ENCODE measurements around the gene GHRHR.
A peak's percentile ranks its signal among the peaks of the same experiment; 100 is the strongest.

GHRHR gene

GRCh38 chr7:30929686-30930085 lies 34.1 kb upstream of the GHRHR start:
- no peak for DNase-seq

- no peak for DNase-seq
These were observed 33.1 kb upstream of the GHRHR start for GRCh38 chr7:30930621-30931020.

DNA sequence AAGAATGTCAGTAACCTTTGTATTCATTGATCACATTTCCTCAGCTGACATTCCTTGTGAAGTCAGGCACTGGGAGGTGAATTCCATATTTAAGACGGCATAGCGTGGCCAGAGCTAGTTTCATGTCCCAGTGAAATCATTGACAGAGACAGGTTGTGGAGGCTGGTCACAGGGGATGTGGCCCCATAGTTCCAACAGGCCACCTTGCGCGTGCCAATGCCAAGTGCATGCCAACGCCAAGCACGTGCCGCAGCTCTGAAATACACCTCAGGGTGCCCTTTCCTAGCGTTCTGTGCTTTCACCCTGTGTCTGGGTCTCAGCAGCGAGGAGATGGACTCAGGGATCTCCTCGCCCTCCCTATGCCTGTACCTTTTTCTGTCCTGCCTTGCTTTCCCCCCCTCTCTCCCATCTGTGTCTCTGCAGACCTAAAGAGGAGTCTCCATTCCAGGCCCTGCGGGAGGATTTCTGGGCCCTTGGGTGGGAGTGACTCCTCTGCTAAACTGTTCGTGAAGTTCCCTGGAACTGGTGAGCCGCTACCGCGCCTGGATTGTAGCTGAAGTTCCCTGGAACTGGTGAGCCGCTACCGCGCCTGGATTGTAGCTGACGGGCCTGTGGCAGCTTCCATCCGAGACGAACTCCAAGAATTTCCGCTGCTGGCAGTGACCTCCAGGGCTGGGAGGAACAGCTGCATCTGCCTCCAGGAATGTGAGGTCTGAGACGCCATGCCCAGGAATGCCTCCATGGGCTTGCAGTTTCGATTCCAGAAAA lies 32.4 kb upstream of the GHRHR start:
- no peak for DNase-seq

GRCh38 chr7:30931929-30932540 lies 31.7 kb upstream of the GHRHR start:
- DNase-seq, result no peak

DNA sequence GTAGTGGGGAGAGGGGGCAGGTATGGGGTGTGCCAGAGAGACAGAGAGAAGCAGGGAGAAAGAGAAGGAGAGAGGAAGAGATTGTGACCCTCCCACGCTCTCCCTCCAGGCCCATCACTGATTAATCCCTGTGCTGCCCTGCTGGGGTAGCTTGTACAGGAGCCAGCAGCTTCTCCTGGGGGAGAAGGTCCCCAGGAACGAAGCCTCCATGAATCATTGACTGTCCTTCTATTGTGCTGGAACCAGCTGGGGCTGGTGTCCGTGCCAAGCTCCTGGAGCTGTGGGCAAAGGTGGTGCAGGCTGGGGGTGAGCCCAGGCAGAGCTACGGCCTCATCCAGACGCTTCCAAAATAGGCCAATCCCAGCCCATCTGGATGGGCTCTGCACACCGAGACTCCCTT lies 31.2 kb upstream of the GHRHR start:
- no peak for DNase-seq

DNA sequence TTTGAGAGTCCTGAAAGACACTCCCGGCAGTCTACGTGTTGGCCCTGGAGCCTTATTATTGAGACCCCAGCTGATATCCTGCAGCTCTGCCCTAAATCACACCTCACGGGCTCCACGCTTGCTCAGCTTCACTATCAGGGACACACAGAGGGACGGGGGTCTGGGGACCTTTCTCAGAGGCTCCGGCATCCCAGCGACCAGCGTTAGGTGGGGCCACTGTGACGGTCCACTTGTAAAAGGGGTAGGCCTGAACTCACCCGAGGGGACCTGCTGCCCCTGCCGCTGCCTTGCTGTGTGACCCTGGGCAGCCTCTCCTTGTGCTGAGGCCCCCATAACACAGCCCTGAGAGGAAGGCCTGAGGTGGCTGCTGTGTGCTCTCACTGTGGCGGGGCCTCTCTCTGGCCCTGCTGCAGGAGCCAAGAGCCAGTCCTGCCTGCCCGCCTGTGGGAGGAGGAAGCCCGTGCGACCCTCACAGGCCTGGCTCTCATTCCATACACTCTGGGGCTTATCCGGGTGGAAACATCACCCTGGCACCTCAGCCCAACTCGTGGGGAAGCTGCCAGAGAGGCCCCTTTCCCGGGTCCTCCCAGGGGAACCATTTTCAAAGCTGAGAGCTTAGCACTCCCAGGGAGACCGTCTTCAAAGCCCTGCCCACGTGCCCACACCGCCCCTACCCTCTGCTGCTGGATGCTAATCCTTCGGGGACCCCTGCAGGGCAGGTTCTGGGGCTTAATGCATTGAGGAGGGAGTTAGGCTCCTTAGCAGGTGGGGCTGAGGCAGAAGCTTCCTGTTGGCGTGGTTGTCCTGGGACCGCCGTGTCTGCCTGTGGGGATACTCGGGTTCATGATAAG lies 30.4 kb upstream of the GHRHR start:
- no peak for DNase-seq

- DNase-seq, result no peak
These were observed 29.5 kb upstream of the GHRHR start for GRCh38 chr7:30934225-30934624.

- no peak for DNase-seq
These were observed 28.8 kb upstream of the GHRHR start for GRCh38 chr7:30934732-30935568.

DNA sequence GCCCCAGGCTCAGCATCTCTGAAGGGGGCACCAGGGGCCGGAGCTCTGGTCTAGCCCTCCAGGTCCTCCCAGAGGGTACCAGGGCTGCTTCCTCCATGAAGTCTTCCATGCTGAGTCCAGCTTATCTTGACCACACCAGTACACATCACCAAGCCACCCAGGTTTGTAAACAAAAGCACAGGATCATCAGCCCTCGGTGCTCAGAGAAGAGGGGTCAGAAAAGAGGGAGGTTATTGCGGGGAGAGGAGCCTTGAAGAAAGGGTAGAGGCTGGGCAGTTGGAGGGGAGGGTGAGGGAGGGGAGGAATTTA lies 28.2 kb upstream of the GHRHR start:
- no peak for DNase-seq

DNA sequence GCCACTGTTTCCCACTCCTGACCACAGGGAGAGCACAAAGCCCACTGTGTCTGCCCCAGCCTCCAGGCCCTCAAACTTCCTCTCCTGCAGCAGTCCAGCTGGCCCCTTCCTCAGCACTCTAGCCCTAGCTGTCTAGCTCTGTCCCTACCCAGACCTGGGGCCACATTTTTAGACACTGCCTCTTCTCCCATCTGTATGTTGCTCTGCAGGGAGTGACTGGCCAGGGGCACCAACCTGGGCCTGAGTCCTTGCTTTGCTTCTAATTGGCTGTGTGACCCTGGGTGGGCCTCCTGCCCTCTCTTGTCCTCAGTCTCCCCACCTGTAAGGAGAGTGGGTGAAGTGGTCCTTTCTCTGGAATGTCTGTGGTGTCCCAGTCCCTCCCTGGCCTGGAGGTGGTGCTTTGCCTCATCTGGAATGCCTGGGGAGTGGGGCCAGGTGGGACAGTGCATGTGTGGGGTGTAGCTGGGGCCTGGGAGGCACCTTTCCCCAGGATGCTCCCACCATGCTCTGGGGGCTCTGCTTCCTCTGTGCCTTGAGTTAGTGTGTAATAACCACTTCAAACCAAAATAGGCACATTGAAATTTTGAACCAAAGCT lies 27.0 kb upstream of the GHRHR start:
- no peak for DNase-seq

DNA sequence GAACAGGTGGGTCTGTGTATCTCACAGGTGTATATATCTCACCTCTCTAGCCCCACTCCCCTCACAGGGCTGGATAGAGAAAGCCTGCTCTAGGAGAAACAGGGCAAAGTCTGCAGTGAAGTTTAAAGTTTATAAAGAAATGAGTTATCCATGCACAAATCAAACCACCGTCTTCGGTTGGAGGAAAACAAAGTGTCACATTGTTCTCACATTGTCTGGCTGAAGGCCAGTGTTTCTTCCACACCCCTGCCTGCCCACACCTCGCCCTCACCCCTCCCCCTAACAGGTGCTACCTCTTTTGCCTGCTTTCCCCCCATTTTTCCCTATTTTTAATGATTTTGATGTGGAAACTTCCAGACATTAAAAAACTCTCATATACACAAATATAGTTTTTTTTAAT lies 26.3 kb upstream of the GHRHR start:
- no peak for DNase-seq

DNA sequence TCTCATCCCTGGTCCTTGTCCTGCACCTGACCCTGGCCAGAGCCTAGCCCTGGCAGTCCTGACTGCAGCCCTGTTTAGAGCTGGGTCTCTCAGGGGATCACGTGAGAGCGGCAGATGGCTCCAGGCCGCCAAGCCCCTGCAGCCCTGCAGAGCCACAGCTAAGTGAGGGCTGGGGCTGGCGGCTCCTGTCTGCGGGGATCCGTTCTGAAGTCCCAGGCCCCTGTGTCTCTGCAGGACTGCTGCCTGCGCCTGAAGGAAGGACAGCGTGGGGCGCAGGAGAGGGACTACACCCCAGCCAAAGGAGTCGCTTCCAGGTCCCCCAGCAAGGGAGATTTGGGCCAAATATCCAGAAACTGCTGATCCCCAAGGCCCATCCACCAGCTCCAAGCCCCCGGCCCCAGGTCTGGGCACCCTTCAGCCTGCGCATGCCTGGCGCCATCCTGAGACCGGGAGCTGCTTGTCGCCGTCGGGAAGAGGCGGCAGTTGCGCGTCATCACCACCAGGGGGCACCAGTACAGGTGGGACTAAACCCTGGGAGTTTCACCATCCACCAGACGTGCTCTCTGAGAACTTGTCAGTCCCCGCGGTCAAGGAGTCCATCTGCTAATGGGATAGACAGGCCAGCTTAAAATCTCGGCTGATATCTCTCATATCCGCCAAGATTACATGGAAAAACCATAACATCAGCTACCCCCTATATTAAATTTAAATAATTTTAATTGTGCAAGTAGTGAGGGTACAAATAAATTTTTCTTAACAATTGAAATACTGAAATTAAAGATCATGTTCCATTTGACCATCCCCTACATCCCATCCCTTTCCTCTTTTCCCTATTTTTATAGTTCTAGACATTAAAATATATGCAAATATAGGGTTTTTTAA lies 25.1 kb upstream of the GHRHR start:
- DNase-seq, result peak; percentile 13 to 71

- DNase-seq, result no peak
These were observed 22.0 kb upstream of the GHRHR start for GRCh38 chr7:30941582-30942323.

DNA sequence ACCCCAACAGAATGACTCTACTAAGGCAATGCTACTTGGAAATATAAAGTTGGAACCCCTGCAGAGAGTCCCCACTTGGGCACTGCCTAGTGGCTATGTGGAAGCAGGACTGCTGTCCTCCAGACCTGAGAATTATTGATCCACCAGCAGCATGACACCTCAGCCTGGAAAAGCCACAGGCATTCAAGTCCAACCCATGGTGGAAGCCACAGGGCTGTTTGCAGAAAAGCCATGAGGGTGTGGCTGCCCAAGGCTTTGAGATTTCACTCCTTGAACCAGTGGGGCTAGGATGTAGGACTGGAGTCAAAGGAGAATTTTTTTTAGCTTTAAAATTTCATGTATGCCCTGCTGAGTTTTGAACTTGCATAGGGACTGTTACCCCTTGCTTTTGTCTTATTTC lies 13.6 kb upstream of the GHRHR start:
- DNase-seq, result no peak

GRCh38 chr7:30954914-30955313 lies 8.8 kb upstream of the GHRHR start:
- no peak for DNase-seq

- no peak for DNase-seq
These were observed 7.0 kb upstream of the GHRHR start for GRCh38 chr7:30956704-30957103.

DNA sequence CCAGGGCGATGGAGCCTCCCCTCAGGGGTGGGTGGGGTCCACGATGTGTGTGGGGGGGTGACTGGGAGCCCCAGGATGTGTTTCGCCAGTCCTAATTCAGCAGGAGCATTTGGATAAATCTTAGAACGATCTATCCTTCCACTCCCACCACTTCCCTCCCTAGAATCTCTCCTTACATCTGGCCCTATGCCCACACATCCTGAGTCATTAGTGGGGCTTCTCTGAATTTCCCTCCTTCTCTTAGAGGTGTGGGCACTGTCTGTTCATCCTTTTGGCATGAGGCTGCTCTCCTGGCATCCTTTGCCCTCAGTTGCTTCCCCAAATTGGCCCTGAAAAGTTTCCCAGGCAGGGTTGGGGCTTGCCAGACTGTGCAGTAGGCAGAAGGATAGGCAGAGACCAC lies 1.6 kb downstream of the GHRHR start:
- no peak for DNase-seq

DNA sequence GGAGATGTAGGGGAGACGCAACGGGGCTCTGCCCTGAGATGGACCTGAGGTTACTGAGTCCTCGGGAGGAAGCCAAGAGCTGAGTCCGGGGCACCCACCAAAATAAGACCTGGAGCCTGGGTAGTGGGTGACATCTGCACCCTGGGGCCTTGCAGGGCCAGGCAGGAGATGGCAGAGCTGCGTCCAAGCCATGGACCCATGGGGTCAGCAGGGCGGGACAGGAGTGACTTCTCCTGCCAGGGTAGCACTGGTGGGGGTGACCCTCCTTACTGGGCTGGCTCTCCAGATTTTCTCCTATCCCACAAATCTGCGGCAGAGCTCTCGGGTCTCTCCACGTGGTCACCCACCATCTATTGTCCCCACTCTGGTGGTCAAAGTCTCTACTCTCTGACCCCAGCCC lies 2.1 kb downstream of the GHRHR start:
- no peak for DNase-seq

DNA sequence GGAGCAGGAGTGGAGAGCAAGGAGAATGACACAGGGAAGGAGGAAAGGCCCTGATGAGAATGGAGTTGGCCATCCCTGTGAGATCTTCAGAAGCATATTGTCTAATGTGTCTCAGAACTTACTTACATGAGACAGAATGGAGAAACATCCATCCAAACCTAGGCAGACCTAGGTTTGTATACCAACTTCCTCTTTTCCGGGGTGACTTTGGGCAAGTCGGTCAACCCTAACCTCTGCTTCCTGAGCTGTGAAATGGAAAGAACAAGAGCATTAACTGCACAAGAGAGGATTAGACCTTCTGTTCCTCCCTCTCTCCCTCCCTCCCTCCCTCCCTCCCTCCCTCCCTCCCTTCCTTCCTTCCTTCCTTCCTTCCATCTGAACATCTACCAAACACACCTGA lies 4.5 kb downstream of the GHRHR start:
- no peak for DNase-seq

GRCh38 chr7:30968747-30969603 lies 5.2 kb downstream of the GHRHR start:
- DNase-seq, result no peak
